Body of pancreas (tissue), 4 donors: ENCODE results near the gene FBLN1. TPM values are rescaled to one million over a fixed set of nuclear protein-coding genes. Genes with fewer than 3 reads are reported as not detected.
"Not testable (repeated sequence)": the region's sequence is repeated elsewhere in the genome, so short reads cannot be mapped to it uniquely, and the experiment has no call there.

Source experiments
- ATAC-seq: fragments of 150-250 bp; one replicate; pipeline ENCODE4 v1.9.1; 2016
- DNase-seq, 4 donors: peaks; one replicate each; pipeline ENCODE4 v3.0.0-alpha.2; 2019
- H3K27ac ChIP-seq, 4 donors: fragments of 200-600 bp; sonication (generic); 1 replicate in 3 of 4; 2 replicates in 1 of 4; pipeline versions ENCODE4 v1.5.1 to v1.6.1; 2016 to 2019; ENCODE audit warnings: mild to moderate bottlenecking in 1 of 4, mixed read lengths in 1 of 4, moderate library complexity in 1 of 4
- H3K27me3 ChIP-seq, 2 donors: fragments of 200-600 bp; sonication (generic); one replicate each; pipeline ENCODE4 v1.6.0; 2016; ENCODE audit warnings: mild to moderate bottlenecking in 1 of 2
- H3K36me3 ChIP-seq, 2 donors: fragments of 200-600 bp; sonication (generic); replicated peaks in 1 of 2; 2 replicates each; pipeline ENCODE4 v1.5.1; 2016; ENCODE audit warnings: low read depth in 2 of 2; ENCODE audit not compliant: insufficient read depth in 1 of 2
- H3K4me1 ChIP-seq: fragments of 200-600 bp; sonication (generic); one replicate; pipeline ENCODE4 v1.6.0; 2016
- H3K4me3 ChIP-seq, 2 donors: fragments of 200-600 bp; sonication (generic); 1 replicate in 1 of 2; 2 replicates in 1 of 2; pipeline ENCODE4 v1.5.1; 2016 to 2019
- H3K9me3 ChIP-seq, 3 donors: fragments of 200-600 bp; sonication (generic); 1 replicate in 2 of 3; 2 replicates in 1 of 3; pipeline ENCODE4 v1.5.1; 2016
- CTCF ChIP-seq, 7 experiments: fragments of 450-650 bp in 4 of 7; fragments of 200-600 bp in 3 of 7; sonication (generic) in 3 of 7; IDR thresholded peaks; one replicate each; pipeline ENCODE4 v1.5.1; 2016 to 2019; ENCODE audit warnings: antibody characterized with exemption in 7 of 7
- POLR2A ChIP-seq, 3 donors: fragments of 450-650 bp; IDR thresholded peaks; one replicate each; pipeline ENCODE4 v1.6.1; 2016; ENCODE audit warnings: antibody characterized with exemption in 3 of 3, mild to moderate bottlenecking in 2 of 3
- WGBS, 2 donors: methylation state at CpG; one replicate each; pipeline ENCODE4 v1.1.5; 2017; 5-methylcytosine and 5-hydroxymethylcytosine counted together
- intact Hi-C: fragments of 100-400 bp; cut with DNase I; formaldehyde crosslinking; loops from one replicate; pipeline ENCODE4 v1.15.1; 2023
- total RNA-seq, 2 donors: library from RNA; depleted of rRNA; stranded (reverse); fragments of >200 nt; gene quantifications; one replicate each; pipeline ENCODE4 v1.1.0, GENCODE V29; 2016

The FBLN1 gene
- total RNA-seq, 2 donors from 2014 or later = 97.0 to 119 TPM

DNA sequence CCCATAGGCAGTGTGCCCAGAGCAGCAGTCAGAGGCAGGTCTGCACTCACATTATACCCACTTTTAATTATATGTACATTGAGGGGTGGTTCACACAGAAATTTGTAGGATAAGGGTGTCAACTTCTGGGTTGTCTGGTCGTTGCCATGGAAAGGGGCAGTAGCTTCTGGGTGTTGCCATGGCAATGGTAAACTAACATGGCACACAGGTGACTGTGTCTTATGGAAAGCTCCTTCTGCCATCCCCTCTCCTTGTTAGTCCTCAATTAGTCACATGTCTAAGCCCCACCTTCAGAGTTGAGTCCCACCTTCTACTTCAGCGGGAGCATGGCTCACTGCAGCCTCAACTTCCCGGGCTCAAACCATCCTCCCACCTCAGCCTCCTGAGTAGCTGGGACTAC lies 112.7 kb downstream of the FBLN1 start:
- no peak for DNase-seq
- no peak for TF ChIP-seq CTCF (IDR thresholded peaks at IDR 0.05)
- TF ChIP-seq POLR2A (IDR thresholded peaks at IDR 0.05) = no peak

DNA sequence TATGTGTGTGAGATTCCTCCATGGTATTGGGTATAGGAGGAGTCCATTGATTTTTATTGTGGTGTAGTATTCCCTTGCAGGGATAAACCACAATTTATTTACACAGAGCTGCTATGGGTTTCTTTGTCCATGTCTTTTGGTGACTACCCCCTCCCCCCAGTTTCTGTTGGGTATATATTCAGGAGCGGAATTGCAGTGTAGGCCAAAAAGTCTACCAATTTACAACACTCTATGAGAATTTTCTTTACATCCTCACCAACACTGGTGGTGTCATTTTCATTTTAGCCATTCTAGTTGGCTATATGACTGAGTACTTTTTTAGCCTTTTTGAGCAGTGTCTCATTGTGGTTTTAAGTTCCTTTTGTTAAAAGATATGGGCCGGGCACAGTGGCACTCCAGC lies 113.7 kb downstream of the FBLN1 start:
- no peaks in the 10 kb centered on the region for H3K36me3 ChIP-seq
- TF ChIP-seq POLR2A (IDR thresholded peaks at IDR 0.05) (no peak), CTCF (IDR thresholded peaks at IDR 0.05) (no peak)
- H3K4me1 ChIP-seq = no peaks in the 10 kb centered on the region
- intact Hi-C loops = loop anchor here (10.0 kb wide), 1 partner anchor 1978 kb away; no protein-coding TSS in a partner anchor
- no peaks in the 10 kb centered on the region for H3K9me3 ChIP-seq
- WGBS, 2 donors = 76 to 83% methylated on average over 2 of the region's 2 CpGs
- DNase-seq (no peak), ATAC-seq (no peak)
- no peak overlapping the region for H3K27ac ChIP-seq
- no peak overlapping the region for H3K4me3 ChIP-seq
- H3K27me3 ChIP-seq = no peaks in the 10 kb centered on the region

More for the DNA sequence above, 112.7 kb downstream of the FBLN1 start:
- Histone ChIP-seq H3K27ac (no peak overlapping the region), H3K4me1 (no peaks in the 10 kb centered on the region), H3K4me3 (no peak overlapping the region), H3K27me3 (no peaks in the 10 kb centered on the region), H3K9me3 (no peaks in the 10 kb centered on the region), H3K36me3 (no peaks in the 10 kb centered on the region)
- no peak for ATAC-seq
- 67 to 73% methylated on average over 3 of the region's 3 CpGs for WGBS, 2 donors
- intact Hi-C loops = loop anchor here (10.0 kb wide), 1 partner anchor 1979 kb away; no protein-coding TSS in a partner anchor

DNA sequence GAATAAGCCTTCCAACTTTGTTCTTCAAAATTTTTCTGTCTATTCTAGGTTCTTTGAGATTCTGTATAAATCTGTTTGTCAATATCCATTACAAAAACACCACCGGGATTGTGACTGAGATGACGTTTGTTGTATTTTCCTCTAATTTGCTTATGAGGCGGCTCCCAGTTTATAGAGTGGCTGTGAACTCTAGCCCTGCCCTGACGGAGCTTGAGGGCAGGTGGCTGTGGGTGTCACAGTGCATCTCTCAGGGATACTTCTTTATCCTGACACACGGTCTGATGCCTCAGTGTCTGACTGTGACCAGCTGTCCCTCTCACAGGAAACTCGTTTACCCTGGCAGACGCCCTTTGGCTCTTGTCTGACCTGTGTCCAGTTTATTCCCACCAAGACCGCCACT lies 115.3 kb downstream of the FBLN1 start:
- 56 to 62% methylated on average over 6 to 7 of the region's 8 CpGs for WGBS, 2 donors
- Histone ChIP-seq H3K27me3 (no peaks in the 10 kb centered on the region), H3K9me3 (no peaks in the 10 kb centered on the region), H3K4me3 (no peak overlapping the region), H3K4me1 (no peaks in the 10 kb centered on the region), H3K27ac (no peak overlapping the region), H3K36me3 (no peaks in the 10 kb centered on the region)
- DNase-seq (no peak), ATAC-seq (no peak)
- TF ChIP-seq POLR2A (IDR thresholded peaks at IDR 0.05) (no peak), CTCF (IDR thresholded peaks at IDR 0.05) (no peak)
- intact Hi-C loops = loop anchor here (10.0 kb wide), 1 partner anchor 1977 kb away; no protein-coding TSS in a partner anchor

DNA sequence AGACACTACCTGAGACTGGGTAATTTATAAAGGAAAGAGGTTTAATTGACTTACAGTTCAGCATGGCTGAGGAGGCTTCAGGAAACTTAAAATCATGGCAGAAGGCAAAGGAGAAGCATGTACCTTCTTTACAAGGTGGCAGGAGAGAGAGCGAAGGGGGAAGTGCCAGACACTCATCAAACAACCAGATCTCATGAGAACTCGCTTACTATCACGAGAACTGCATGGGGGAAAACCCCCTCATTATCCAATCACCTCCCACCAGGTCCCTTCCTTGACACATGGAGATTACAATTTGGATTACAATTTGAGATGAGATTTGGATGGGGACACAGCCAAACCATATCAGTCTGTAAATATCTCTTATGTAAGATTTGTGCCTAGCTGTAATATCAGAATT lies 118.0 kb downstream of the FBLN1 start:
- no peaks in the 10 kb centered on the region for H3K36me3 ChIP-seq
- no peaks in the 10 kb centered on the region for H3K4me1 ChIP-seq
- ATAC-seq = no peak
- WGBS, 2 donors = 65 to 66% methylated on average over 3 of the region's 3 CpGs
- no peaks in the 10 kb centered on the region for H3K27me3 ChIP-seq
- intact Hi-C loops = no loop called here
- no peak overlapping the region for H3K27ac ChIP-seq
- no peak overlapping the region for H3K4me3 ChIP-seq
- DNase-seq = no peak
- TF ChIP-seq CTCF (IDR thresholded peaks at IDR 0.05) (no peak), POLR2A (IDR thresholded peaks at IDR 0.05) (no peak)
- H3K9me3 ChIP-seq = no peaks in the 10 kb centered on the region

- Histone ChIP-seq H3K4me1 (no peaks in the 10 kb centered on the region), H3K27ac (no peak overlapping the region), H3K36me3 (no peaks in the 10 kb centered on the region), H3K27me3 (no peaks in the 10 kb centered on the region), H3K4me3 (no peak overlapping the region), H3K9me3 (no peaks in the 10 kb centered on the region)
- no peak for ATAC-seq
- no peak for DNase-seq
- TF ChIP-seq POLR2A (IDR thresholded peaks at IDR 0.05) (no peak), CTCF (IDR thresholded peaks at IDR 0.05) (no peak)
- intact Hi-C loops = no loop called here
- WGBS, 2 donors = 82 to 91% methylated on average over 5 to 11 of the region's 11 CpGs
Measured at GRCh38 chr22:45621836-45622600, 119.3 kb downstream of the FBLN1 start.

GRCh38 chr22:45623464-45624145 lies 120.9 kb downstream of the FBLN1 start:
- ATAC-seq, intact Hi-C loops, H3K27me3 ChIP-seq, H3K36me3 ChIP-seq, DNase-seq, H3K9me3 ChIP-seq, H3K27ac ChIP-seq, H3K4me3 ChIP-seq: not testable (repeated sequence)
- WGBS, 2 donors = 70 to 78% methylated on average over 3 of the region's 3 CpGs
- peaks cover 14% of the 10 kb centered on the region for H3K4me1 ChIP-seq
